HepG2 (cell line): ENCODE data around the gene GPT2. TPM values are rescaled to one million over a fixed set of nuclear protein-coding genes. Genes with fewer than 3 reads are reported as not detected.

Experiments
- ATAC-seq: fragments of 200-7000 bp; cut with Tn5 transposase; 3 replicates; pipeline ENCODE4 v1.9.1; 2020; ENCODE audit warnings: mild to moderate bottlenecking, moderate library complexity
- BruUV-seq: library from RNA; stranded (reverse); fragments of 400-500 nt; replicated peaks from 2 replicates; lab custom pipeline; 2021; lab: Mats Ljungman, UMichigan
- CTCF ChIA-PET: fragments of 300-600 bp; formaldehyde crosslinking; extraction: SDS; loops from one replicate; lab custom pipeline; 2021; ENCODE audit warnings: low total read pairs, inconsistent platforms, low intra/inter-chr PET ratio; lab: Yijun Ruan, JAX
- POLR2A ChIA-PET: fragments of 350-600 bp; sonication (Branson Sonifier 250); formaldehyde crosslinking; loops from one replicate; lab custom pipeline; 2020; ENCODE audit warnings: antibody characterized with exemption, inconsistent platforms; lab: Yijun Ruan, JAX
- DNase-seq: peaks from one replicate; pipeline ENCODE4 v3.0.0-alpha.2; 2015; ENCODE audit warnings: low spot score
- FAIRE-seq: peaks from 3 replicates; lab custom pipeline; 2011; peaks lifted over from hg19 to GRCh38; lab: Jason Lieb, UNC
- H2AFZ ChIP-seq: one replicate; pipeline ENCODE4 v1.6.1; 2011; ENCODE audit warnings: low read length, inconsistent platforms
- H3K27ac ChIP-seq: fragments of 300-600 bp; 3 replicates; pipeline ENCODE4 v1.8.0; 2011; ENCODE audit warnings: mixed run types, mild to moderate bottlenecking, mixed read lengths, low read length, inconsistent platforms; ENCODE audit not compliant: insufficient read depth; ENCODE audit errors: extremely low read length
- H3K27me3 ChIP-seq, 2 experiments: fragments of 200-600 bp in 1 of 2; 2 replicates in 1 of 2; 3 replicates in 1 of 2; pipeline versions ENCODE4 v1.6.0 to v1.8.0; 2011; ENCODE audit warnings: low read length in 2 of 2, mild to moderate bottlenecking in 2 of 2, moderate library complexity in 2 of 2, inconsistent platforms in 1 of 2; ENCODE audit not compliant: insufficient read depth in 2 of 2, control insufficient read depth in 1 of 2
- H3K36me3 ChIP-seq, 2 experiments: fragments of 200-600 bp in 1 of 2; replicated peaks in 1 of 2; 2 replicates in 1 of 2; 3 replicates in 1 of 2; pipeline versions ENCODE4 v1.5.1 to v1.8.0; 2011; ENCODE audit warnings: low read length in 2 of 2, inconsistent platforms in 1 of 2; ENCODE audit not compliant: insufficient read depth in 2 of 2, control insufficient read depth in 1 of 2
- H3K4me1 ChIP-seq: 2 replicates; pipeline ENCODE4 v1.5.1; 2012; ENCODE audit warnings: low read length, inconsistent platforms; ENCODE audit not compliant: insufficient read depth
- H3K4me2 ChIP-seq: 2 replicates; pipeline ENCODE4 v1.6.0; 2011; ENCODE audit warnings: low read depth, low read length, inconsistent platforms
- H3K4me3 ChIP-seq, 3 experiments: fragments of 200-600 bp in 1 of 3; sonication (generic), shearing (Covaris generic) in 1 of 3; replicated peaks in 1 of 3; 2 replicates each; pipeline ENCODE4 v1.5.1; 2011 to 2016; ENCODE audit warnings: low read length in 3 of 3, inconsistent platforms in 2 of 3, low read depth in 2 of 3, mild to moderate bottlenecking in 2 of 3, control low read depth in 1 of 3, mixed read lengths in 1 of 3; ENCODE audit not compliant: insufficient read depth in 1 of 3
- H3K79me2 ChIP-seq: one replicate; pipeline ENCODE4 v1.6.1; 2011; ENCODE audit warnings: low read length, inconsistent platforms; ENCODE audit not compliant: insufficient read depth
- H3K9ac ChIP-seq: 2 replicates; pipeline ENCODE4 v1.6.0; 2011; ENCODE audit warnings: mild to moderate bottlenecking, low read depth, low read length, inconsistent platforms; ENCODE audit not compliant: insufficient read depth
- H3K9me3 ChIP-seq: 2 replicates; pipeline ENCODE4 v1.5.1; 2012; ENCODE audit warnings: mild to moderate bottlenecking, low read length
- H4K20me1 ChIP-seq: 2 replicates; pipeline ENCODE4 v1.6.0; 2011; ENCODE audit warnings: inconsistent platforms, mild to moderate bottlenecking, low read length, moderate library complexity; ENCODE audit not compliant: insufficient read depth
- DNMT1 ChIP-seq: sonication (generic); formaldehyde crosslinking; IDR thresholded peaks from 2 replicates; pipeline ENCODE4 v1.5.1; 2020; ENCODE audit warnings: mild to moderate bottlenecking, missing genetic modification reagents
- DPF2 ChIP-seq: sonication (generic); formaldehyde crosslinking; IDR thresholded peaks from 2 replicates; pipeline ENCODE4 v1.4.0; 2020; ENCODE audit warnings: mild to moderate bottlenecking, low read depth, missing genetic modification reagents, borderline replicate concordance
- KDM5B ChIP-seq: sonication (generic); formaldehyde crosslinking; IDR thresholded peaks from 2 replicates; pipeline ENCODE4 v1.4.0; 2020; ENCODE audit warnings: missing genetic modification reagents, mild to moderate bottlenecking, borderline replicate concordance
- PHF20 ChIP-seq: sonication (generic); formaldehyde crosslinking; IDR thresholded peaks from 2 replicates; pipeline ENCODE4 v1.5.0; 2020; ENCODE audit warnings: mild to moderate bottlenecking, missing genetic modification reagents
- ZBTB43 ChIP-seq: sonication (generic); formaldehyde crosslinking; conservative IDR thresholded peaks from 2 replicates; pipeline ENCODE4 v1.4.0; 2020; ENCODE audit warnings: missing genetic modification reagents
- ZFP62 ChIP-seq: sonication (generic); formaldehyde crosslinking; IDR thresholded peaks from 2 replicates; pipeline ENCODE4 v1.4.0; 2020; ENCODE audit warnings: missing genetic modification reagents
- ZNF282 ChIP-seq: fragments of 450-650 bp; IDR thresholded peaks from 2 replicates; pipeline ENCODE4 v1.6.1; 2018; ENCODE audit not compliant: partially characterized antibody
- ZNF800 ChIP-seq: sonication (generic); formaldehyde crosslinking; IDR thresholded peaks from 2 replicates; pipeline ENCODE4 v1.4.0; 2020; ENCODE audit warnings: missing genetic modification reagents
- ZNF891 ChIP-seq: sonication (generic); formaldehyde crosslinking; IDR thresholded peaks from 2 replicates; pipeline ENCODE4 v1.5.0; 2020; ENCODE audit warnings: mild to moderate bottlenecking, missing genetic modification reagents
- WGBS: methylation state at CpG from one replicate; pipeline ENCODE4 v1.1.6; 2017; ENCODE audit warnings: low lambda C conversion rate; 5-methylcytosine and 5-hydroxymethylcytosine counted together
- in situ Hi-C: cut with HindIII; loops from 2 replicates; pipeline ENCODE4 v1.10.0; 2017; ENCODE audit warnings: low pct_unique_long_range_greater_than_20kb; ENCODE audit not compliant: extremely low pct_ligation_motif_present
- intact Hi-C: fragments of 100-400 bp; cut with micrococcal nuclease; formaldehyde crosslinking; loops from one replicate; pipeline ENCODE4 v1.10.0; 2022; ENCODE audit not compliant: unreplicated experiment
- polyA plus RNA-seq, 8 experiments: library from polyadenylated mRNA; depleted of rRNA in 3 of 8; stranded (reverse) in 7 of 8; unstranded in 1 of 8; fragments of >200 nt; fragmentation: Illumina TruSeq in 4 of 8; extraction: Trizol in 4 of 8; gene quantifications; 2 replicates each; pipeline versions ENCODE4 v1.2.1 to v1.2.3, GENCODE V29; 2011 to 2016; ENCODE audit warnings: low read depth in 4 of 8, missing spikeins in 1 of 8, mixed read lengths in 1 of 8; ENCODE audit not compliant: insufficient read depth in 1 of 8
- total RNA-seq, 5 experiments: library from RNA; depleted of rRNA; stranded (reverse); fragments of >200 nt; fragmentation: Illumina TruSeq; extraction: Trizol; gene quantifications; 2 replicates each; pipeline ENCODE4 v1.2.3, GENCODE V29; 2016; ENCODE audit warnings: low read depth in 1 of 5

The GPT2 gene
- total and polyA plus RNA-seq, 2 of the 13 experiments (the other 11 are each of a cell fraction or from before 2014, with no cell fraction given): 138 to 267 TPM

GRCh38 chr16:46844771-46845170 is 39.4 kb upstream of the GPT2 start:
- ATAC-seq: no peak
- Histone ChIP-seq H3K9ac (no peak overlapping the region), H3K27ac (no peak overlapping the region), H3K36me3 (no peaks in the 10 kb centered on the region), H3K4me3 (no peak overlapping the region), H3K9me3 (no peaks in the 10 kb centered on the region), H3K27me3 (no peaks in the 10 kb centered on the region), H4K20me1 (no peaks in the 10 kb centered on the region), H3K4me2 (0 out of 2 replicates have a peak overlapping the region, but pooled peaks have one; percentile 24), H3K4me1 (peaks cover 31% of the 10 kb centered on the region), H3K79me2 (no peaks in the 10 kb centered on the region), H2AFZ (no peak overlapping the region)
- FAIRE-seq: no peak
- POLR2A ChIA-PET: interaction anchor here (0.6 kb wide), 1 partner anchor 126 kb away, joined by 6 read pairs; no protein-coding TSS in a partner anchor
- no peak for DNase-seq
- intact Hi-C loops (no loop called here), in situ Hi-C loops (no loop called here)
- no TSS peak for BruUV-seq
- TF ChIP-seq ZNF282 (no peak), PHF20 (CRISPR knock-in tag) (no peak), DPF2 (CRISPR knock-in tag) (no peak), ZNF891 (CRISPR knock-in tag) (no peak), ZNF800 (CRISPR knock-in tag) (no peak), ZBTB43 (CRISPR knock-in tag) (no peak), ZFP62 (CRISPR knock-in tag) (no peak), DNMT1 (CRISPR knock-in tag) (no peak), KDM5B (no peak)
- CTCF ChIA-PET: no interaction called here
- 33% methylated on average over 10 of the region's 10 CpGs for WGBS
